Liver (tissue), 1 donor: ENCODE measurements around the gene HAAO.

Source experiments
- TF ChIP-seq, protein P1 (sequence below): IDR thresholded peaks from 2 replicates; pipeline ENCODE4 v1.6.1; 2016; ENCODE audit warnings: antibody characterized with exemption
- TF ChIP-seq, protein P2 (sequence below): IDR thresholded peaks from 2 replicates; pipeline ENCODE4 v1.6.1; 2016; ENCODE audit warnings: antibody characterized with exemption, mild to moderate bottlenecking

DNA sequence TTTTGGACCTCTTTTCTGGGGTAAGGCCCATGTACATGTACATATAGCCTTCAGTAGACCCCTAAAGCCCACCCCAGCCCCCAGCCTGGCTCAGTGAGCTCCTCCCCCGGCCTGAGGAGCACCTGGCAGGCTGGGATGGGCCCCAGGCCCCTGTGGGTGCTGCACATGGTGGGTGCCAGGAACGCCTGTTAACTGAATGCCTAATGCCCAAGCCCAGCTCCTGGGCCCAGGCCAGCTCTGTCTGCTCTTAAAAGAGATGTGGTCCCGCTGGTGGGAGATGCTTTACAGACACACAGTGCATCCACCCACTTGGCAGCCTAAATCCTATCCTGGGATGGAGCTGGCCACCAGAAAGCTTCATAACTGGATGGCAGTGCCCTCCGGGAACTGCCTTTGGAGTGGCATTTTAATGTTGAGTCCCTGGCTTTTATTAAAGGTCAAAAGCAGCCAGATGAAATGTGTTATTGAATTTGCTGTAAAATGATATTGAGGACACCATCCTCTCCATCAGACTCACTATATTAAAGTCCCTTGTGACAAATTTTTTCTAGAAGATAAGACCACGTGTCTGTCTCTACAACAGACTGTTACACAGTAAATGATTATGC is 20.7 kb downstream of the HAAO start:
- TF ChIP-seq, protein P1, sequence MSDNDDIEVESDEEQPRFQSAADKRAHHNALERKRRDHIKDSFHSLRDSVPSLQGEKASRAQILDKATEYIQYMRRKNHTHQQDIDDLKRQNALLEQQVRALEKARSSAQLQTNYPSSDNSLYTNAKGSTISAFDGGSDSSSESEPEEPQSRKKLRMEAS, result no peak
- TF ChIP-seq, protein P2, sequence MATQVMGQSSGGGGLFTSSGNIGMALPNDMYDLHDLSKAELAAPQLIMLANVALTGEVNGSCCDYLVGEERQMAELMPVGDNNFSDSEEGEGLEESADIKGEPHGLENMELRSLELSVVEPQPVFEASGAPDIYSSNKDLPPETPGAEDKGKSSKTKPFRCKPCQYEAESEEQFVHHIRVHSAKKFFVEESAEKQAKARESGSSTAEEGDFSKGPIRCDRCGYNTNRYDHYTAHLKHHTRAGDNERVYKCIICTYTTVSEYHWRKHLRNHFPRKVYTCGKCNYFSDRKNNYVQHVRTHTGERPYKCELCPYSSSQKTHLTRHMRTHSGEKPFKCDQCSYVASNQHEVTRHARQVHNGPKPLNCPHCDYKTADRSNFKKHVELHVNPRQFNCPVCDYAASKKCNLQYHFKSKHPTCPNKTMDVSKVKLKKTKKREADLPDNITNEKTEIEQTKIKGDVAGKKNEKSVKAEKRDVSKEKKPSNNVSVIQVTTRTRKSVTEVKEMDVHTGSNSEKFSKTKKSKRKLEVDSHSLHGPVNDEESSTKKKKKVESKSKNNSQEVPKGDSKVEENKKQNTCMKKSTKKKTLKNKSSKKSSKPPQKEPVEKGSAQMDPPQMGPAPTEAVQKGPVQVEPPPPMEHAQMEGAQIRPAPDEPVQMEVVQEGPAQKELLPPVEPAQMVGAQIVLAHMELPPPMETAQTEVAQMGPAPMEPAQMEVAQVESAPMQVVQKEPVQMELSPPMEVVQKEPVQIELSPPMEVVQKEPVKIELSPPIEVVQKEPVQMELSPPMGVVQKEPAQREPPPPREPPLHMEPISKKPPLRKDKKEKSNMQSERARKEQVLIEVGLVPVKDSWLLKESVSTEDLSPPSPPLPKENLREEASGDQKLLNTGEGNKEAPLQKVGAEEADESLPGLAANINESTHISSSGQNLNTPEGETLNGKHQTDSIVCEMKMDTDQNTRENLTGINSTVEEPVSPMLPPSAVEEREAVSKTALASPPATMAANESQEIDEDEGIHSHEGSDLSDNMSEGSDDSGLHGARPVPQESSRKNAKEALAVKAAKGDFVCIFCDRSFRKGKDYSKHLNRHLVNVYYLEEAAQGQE, result no peak
